Omental fat pad (tissue), 4 donors: ENCODE results near the gene EPB41L1. TPM values are rescaled to one million over a fixed set of nuclear protein-coding genes. Genes with fewer than 3 reads are reported as not detected.

ENCODE experiments used
- ATAC-seq: fragments of 150-250 bp; one replicate; pipeline ENCODE4 v1.9.1; 2016; ENCODE audit warnings: mild to moderate bottlenecking, moderate library complexity; ENCODE audit not compliant: low FRiP score
- DNase-seq: peaks from one replicate; pipeline ENCODE4 v3.0.0-alpha.2; 2019; ENCODE audit warnings: low spot score
- total RNA-seq, 4 donors: library from RNA; depleted of rRNA; stranded (reverse); fragments of >200 nt; gene quantifications; one replicate each; pipeline ENCODE4 v1.1.0, GENCODE V29; 2016
- TF ChIP-seq, protein P1 (sequence below), 3 donors: fragments of 450-650 bp; IDR thresholded peaks; one replicate each; pipeline ENCODE4 v1.5.1; 2016 to 2017; ENCODE audit warnings: antibody characterized with exemption in 3 of 3, mild to moderate bottlenecking in 3 of 3, moderate library complexity in 2 of 3

The EPB41L1 gene
- total RNA-seq, 4 donors from 2014 or later = 27.4 to 55.5 (median 46.0) TPM

DNA sequence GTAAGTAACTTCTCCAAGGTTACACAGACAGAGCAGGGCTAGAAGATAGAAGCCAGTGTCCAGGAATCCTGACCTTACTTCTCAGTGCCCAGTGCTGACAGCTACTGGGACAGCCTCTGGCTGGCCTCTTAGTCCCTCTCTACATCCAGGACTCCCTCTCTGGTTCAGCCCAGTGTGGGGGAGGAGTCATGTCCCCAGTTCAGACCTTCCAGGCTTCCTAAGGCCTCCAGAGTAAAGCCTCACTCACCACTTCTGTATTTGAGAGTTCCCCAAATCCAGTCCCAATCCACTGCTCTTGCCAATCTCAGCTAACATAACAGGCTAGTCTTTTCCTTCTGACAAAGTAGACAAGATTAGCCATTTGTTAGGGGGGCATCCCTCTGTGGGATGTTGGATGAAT is 36.9 kb upstream of the EPB41L1 start:
- DNase-seq (no peak), ATAC-seq (no peak)

DNA sequence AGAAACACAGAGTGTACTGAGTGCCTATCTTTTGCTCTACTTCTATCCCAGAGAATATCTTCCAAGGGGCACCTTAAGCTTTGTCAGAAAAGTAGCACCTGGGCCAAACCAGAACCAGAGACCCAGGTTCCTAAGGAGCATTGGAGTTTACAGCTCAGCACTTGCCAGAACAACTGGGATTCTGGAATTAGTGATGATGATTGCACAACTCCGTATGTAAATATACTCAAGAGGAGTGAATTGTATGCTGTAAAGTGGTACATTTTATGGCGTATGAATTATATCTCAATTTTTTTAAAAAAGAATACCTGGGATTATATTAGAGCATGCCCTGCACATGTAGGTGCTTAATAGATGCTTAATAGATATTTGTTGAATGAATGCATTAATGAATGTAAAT is 36.2 kb upstream of the EPB41L1 start:
- no peak for ATAC-seq
- TF ChIP-seq, protein P1, sequence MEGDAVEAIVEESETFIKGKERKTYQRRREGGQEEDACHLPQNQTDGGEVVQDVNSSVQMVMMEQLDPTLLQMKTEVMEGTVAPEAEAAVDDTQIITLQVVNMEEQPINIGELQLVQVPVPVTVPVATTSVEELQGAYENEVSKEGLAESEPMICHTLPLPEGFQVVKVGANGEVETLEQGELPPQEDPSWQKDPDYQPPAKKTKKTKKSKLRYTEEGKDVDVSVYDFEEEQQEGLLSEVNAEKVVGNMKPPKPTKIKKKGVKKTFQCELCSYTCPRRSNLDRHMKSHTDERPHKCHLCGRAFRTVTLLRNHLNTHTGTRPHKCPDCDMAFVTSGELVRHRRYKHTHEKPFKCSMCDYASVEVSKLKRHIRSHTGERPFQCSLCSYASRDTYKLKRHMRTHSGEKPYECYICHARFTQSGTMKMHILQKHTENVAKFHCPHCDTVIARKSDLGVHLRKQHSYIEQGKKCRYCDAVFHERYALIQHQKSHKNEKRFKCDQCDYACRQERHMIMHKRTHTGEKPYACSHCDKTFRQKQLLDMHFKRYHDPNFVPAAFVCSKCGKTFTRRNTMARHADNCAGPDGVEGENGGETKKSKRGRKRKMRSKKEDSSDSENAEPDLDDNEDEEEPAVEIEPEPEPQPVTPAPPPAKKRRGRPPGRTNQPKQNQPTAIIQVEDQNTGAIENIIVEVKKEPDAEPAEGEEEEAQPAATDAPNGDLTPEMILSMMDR (IDR thresholded peaks at IDR 0.05) = no peak

More for the DNA sequence above, 36.9 kb upstream of the EPB41L1 start:
- TF ChIP-seq, protein P1 (IDR thresholded peaks at IDR 0.05) = no peak

DNA sequence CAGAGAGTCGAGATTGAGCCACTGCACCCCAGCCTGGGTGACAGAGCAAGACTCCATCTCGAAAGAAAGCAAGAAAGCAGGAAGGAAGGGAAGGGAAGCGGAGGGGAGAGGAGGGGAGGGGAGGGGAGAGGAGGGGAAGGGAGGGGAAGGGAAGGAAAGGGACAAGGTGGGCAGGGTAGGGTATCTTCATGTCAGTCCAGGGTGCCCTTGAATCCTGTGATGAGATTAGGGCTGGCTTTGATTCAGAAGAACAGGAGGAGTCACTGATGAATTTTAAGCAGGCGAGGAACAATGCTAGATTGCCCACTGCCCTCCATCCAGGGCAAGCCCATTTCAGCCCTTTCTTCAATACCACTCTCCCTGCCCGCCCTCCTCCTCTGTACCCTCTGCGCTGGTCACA is 35.0 kb upstream of the EPB41L1 start:
- ATAC-seq (no peak), DNase-seq (no peak)
- TF ChIP-seq, protein P1 (IDR thresholded peaks at IDR 0.05) = no peak

More for the DNA sequence above, 36.2 kb upstream of the EPB41L1 start:
- no peak for DNase-seq

DNA sequence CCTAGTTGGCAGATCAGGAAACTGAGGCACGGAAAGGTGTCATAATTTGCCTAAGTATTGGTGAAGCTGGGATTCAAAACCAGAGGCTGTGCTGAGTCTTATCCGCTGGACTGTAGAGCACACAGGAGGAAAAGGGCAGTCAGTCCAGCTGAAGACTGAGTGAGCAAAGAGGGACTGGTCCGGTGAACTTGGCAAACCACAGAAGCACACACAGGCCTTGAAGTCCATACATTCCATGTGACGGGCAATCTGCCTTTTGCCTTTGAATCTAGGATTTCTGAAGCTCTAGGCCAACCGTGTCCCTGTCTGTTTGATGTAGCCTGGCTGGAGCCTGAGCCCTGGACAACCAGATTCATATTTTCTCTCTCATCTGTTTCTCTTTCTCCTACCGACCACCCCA is 34.3 kb upstream of the EPB41L1 start:
- TF ChIP-seq, protein P1 (IDR thresholded peaks at IDR 0.05) = no peak
- ATAC-seq = no peak
- no peak for DNase-seq

DNA sequence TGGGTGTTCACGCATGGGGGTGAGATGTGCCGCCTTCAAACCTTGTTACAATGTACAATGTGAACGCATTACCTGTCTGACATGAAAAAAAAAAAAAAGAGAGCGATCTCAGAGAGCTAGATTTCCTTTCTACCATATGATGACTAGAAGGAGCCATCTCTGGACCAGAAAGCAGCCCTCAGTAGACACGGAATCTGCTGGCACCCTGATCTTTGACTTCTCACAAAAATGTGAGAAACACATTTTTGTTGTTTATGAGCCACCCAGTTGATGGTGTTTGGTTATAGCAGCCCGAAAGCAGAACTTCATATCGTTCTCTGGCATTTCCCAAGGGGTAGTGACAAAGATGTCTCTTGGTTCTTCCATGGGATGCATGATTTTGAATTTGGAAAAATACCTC is 33.5 kb upstream of the EPB41L1 start:
- ATAC-seq (no peak), DNase-seq (no peak)
- TF ChIP-seq, protein P1 (IDR thresholded peaks at IDR 0.05) = no peak

DNA sequence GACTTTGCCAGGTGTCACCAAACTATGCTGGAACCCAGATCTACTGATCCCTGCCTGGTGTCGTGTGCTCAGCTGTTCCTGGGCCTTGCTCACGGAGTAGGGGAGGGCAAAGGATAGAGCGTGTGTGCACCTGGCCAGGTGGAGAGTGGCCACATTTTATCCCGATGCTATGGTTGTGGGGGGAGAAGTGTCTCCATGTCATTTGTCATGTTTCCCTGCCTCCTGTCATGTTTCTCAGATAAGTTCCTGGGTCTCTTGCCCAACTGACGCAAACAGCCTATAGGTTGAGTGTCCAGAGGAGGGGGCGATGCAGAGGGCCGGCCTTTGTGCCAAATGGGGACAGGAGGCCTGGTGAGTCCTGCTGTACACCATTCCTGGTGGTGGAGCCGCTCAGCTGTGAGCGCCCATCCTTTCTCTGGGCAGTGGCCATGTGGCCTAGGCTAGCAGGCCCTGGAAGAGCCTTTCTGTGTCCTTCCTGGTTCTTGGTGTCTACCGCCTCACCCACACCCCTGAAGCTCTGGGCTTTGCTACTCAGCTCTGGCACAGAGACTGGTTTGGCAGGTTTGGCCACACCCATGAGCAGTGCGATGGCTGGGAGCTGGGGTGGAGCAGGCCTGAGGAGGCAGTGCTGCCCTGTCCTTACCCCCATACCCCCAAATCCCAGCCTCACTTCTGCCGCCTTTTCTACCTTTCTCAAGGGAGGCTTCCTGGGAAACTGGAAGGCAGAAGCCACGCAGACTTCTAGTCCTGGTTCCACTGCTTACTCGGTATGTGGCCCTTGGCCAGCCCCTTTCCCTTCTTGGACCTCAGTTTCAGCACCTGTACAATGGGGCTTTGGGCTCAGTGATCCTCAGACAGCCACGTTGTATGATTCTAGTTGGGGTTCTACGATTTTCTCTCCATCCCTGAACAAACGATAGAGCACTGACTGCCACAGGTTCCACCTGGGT is 32.3 kb upstream of the EPB41L1 start:
- ATAC-seq (no peak), DNase-seq (no peak)
- TF ChIP-seq, protein P1 (IDR thresholded peaks at IDR 0.05) = no peak

DNA sequence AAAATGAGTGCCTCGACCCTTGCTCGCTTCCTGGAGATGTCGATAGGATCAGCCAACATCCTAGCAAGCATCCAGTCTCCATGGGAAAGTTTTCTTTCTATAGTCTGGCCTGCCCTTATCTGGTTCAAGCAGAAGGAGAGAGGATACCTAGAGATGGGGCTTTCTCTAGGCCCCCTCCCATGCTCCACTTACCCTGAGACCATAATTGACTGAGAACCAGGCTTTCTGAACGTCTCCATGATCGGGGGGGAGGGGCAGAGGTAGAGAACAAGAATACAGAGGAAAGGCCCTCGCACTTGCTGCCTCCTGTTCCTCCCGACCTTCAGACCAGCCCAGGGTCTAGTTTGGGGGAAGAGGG is 31.6 kb upstream of the EPB41L1 start:
- ATAC-seq = no peak
- TF ChIP-seq, protein P1 (IDR thresholded peaks at IDR 0.05) = no peak
- no peak for DNase-seq
